ENCODE measurements around the gene CLMP.

DNA sequence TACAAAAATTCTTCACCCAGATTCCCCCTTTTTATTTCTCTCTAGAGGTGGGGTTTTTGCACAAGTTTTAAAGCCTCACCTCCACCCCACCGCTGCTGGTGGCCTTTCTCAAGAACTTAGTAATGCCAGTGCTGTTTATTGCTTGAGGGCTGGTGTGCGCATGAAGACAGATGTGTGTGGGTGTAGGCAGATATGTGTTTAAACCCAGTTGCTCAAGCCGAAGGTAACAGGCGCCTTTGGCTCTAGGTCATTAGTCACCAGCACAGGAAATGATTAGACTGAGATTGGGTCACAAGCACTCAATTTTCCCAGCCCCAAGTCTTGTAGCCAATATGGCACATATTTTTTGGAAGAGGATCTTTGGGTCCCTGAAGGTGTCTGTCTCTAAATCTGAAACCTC is 2.7 kb upstream of the CLMP start:
- TF ChIP-seq TAF1 (conservative IDR thresholded peaks at IDR 0.05), result no peak
- TF ChIP-seq EGR1 (IDR thresholded peaks at IDR 0.05; ENCODE audit: low read depth in 2 of 2), result no peak
- no peak for TF ChIP-seq RXRA (IDR thresholded peaks at IDR 0.05)
